Activated naive CD4-positive, alpha-beta T cell treated with anti-CD3 and anti-CD28 coated beads for 36 hours (primary cell): ENCODE data around the gene PPP3R2. TPM values are rescaled to one million over a fixed set of nuclear protein-coding genes. Genes with fewer than 3 reads are reported as not detected.
A peak's percentile ranks its signal among the peaks of the same experiment; 100 is the strongest.
"Not testable (repeated sequence)": the region's sequence is repeated elsewhere in the genome, so short reads cannot be mapped to it uniquely, and the experiment has no call there.

Experiments
- CTCF ChIA-PET: fragments of 350-600 bp; sonication (Branson Sonifier 250); formaldehyde crosslinking; loops from one replicate; lab custom pipeline; 2021; ENCODE audit warnings: antibody characterized with exemption; lab: Charles Lee
- DNase-seq: peaks from one replicate; pipeline ENCODE4 v3.0.0-alpha.2; 2020
- H3K27ac Mint-ChIP-seq: one replicate; pipeline ENCODE4 v1.8.0; 2021; ENCODE audit warnings: mild to moderate bottlenecking, mixed read lengths
- H3K27me3 Mint-ChIP-seq: one replicate; pipeline ENCODE4 v1.8.0; 2021; ENCODE audit warnings: low read depth, mixed read lengths
- H3K36me3 Mint-ChIP-seq: one replicate; pipeline ENCODE4 v1.8.0; 2021; ENCODE audit warnings: low read depth, mixed read lengths
- H3K4me1 Mint-ChIP-seq: one replicate; pipeline ENCODE4 v1.8.0; 2021; ENCODE audit warnings: low read depth, mixed read lengths
- H3K4me3 Mint-ChIP-seq: one replicate; pipeline ENCODE4 v1.8.0; 2021; ENCODE audit warnings: mild to moderate bottlenecking, moderate library complexity, mixed read lengths
- H3K9me3 Mint-ChIP-seq: one replicate; pipeline ENCODE4 v1.8.0; 2021; ENCODE audit warnings: mixed read lengths
- intact Hi-C: fragments of 100-400 bp; cut with micrococcal nuclease; formaldehyde crosslinking; loops from one replicate; pipeline ENCODE4 v1.15.1; 2023
- total RNA-seq, 2 experiments: library from RNA; stranded (reverse); gene quantifications; one replicate each; pipeline ENCODE4 v1.2.3, GENCODE V29; 2021

The PPP3R2 gene
- total RNA-seq, 2 experiments from 2014 or later, result not detected

DNA sequence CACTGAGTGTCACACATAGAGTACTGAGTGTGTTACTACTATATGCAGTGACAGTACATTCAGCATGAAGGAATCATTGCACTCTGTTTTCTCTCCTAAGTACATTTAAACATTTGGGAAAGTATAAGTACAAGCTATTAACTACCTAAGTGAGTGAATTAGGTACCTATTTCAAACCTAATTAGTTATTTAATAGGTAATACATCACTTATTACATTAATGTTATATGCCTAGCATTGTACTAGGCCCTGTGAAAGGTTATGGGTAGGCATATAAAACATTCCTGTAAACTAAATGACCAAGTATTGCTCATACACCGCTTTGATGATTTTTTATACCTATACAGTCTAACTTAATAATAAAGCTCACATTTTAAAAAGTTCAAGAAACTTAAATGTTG lies 25.7 kb upstream of the PPP3R2 start:
- no peak for DNase-seq
- no peak overlapping the region for H3K4me3 Mint-ChIP-seq
- H3K9me3 Mint-ChIP-seq, result peaks cover 3% of the 10 kb centered on the region
- H3K27ac Mint-ChIP-seq, result no peak overlapping the region
- CTCF ChIA-PET, result interaction anchor here (1.2 kb wide), 1 partner anchor 9 kb away, joined by 4 read pairs; no protein-coding TSS in a partner anchor
- H3K36me3 Mint-ChIP-seq, result no peaks in the 10 kb centered on the region
- intact Hi-C loops, result no loop called here
- H3K27me3 Mint-ChIP-seq, result no peaks in the 10 kb centered on the region
- no peaks in the 10 kb centered on the region for H3K4me1 Mint-ChIP-seq

DNA sequence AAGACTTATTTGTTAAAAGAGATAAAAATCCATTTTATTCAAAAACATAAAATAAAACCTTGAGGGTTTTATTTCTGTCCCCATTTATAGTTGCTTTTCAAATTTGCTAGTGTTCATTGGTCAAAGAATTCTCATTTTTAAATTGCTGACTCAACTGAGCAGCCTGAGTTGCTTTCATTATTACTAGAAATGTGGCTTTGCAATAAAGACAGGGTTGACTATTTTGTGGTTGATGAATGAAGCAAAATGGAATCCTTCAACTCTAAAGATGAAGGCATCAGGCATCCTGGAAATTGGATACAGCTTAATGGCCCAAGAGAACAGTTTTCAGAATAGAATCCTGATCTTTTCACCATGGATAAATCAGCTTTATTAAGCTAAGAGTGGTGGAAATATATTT lies 23.9 kb upstream of the PPP3R2 start:
- Mint-ChIP-seq H3K4me1 (no peaks in the 10 kb centered on the region), H3K27ac (no peak overlapping the region), H3K27me3 (no peaks in the 10 kb centered on the region), H3K4me3 (no peak overlapping the region), H3K36me3 (no peaks in the 10 kb centered on the region), H3K9me3 (peaks cover 3% of the 10 kb centered on the region)
- CTCF ChIA-PET, result no interaction called here
- no peak for DNase-seq
- intact Hi-C loops, result no loop called here

GRCh38 chr9:101605547-101605946 lies 10.8 kb upstream of the PPP3R2 start:
- peaks cover 4% of the 10 kb centered on the region for H3K4me1 Mint-ChIP-seq
- no peaks in the 10 kb centered on the region for H3K27me3 Mint-ChIP-seq
- CTCF ChIA-PET, result no interaction called here
- no peak overlapping the region for H3K27ac Mint-ChIP-seq
- DNase-seq, result no peak
- intact Hi-C loops, result no loop called here
- no peaks in the 10 kb centered on the region for H3K36me3 Mint-ChIP-seq
- no peaks in the 10 kb centered on the region for H3K9me3 Mint-ChIP-seq
- no peak overlapping the region for H3K4me3 Mint-ChIP-seq

- Mint-ChIP-seq H3K9me3 (no peaks in the 10 kb centered on the region), H3K4me1 (peaks cover 4% of the 10 kb centered on the region), H3K36me3 (no peaks in the 10 kb centered on the region), H3K27me3 (no peaks in the 10 kb centered on the region), H3K4me3 (no peak overlapping the region), H3K27ac (no peak overlapping the region)
- intact Hi-C loops, result loop anchor here (5.0 kb wide), 1 partner anchor 103 kb away; no protein-coding TSS in a partner anchor
- CTCF ChIA-PET, result no interaction called here
- DNase-seq, result no peak
Measured at GRCh38 chr9:101604296-101604695, 9.5 kb upstream of the PPP3R2 start.

GRCh38 chr9:101601904-101602765 lies 7.4 kb upstream of the PPP3R2 start:
- H3K27ac Mint-ChIP-seq, result no peak overlapping the region
- H3K4me1 Mint-ChIP-seq, result peaks cover 4% of the 10 kb centered on the region
- H3K9me3 Mint-ChIP-seq, result no peaks in the 10 kb centered on the region
- CTCF ChIA-PET, result interaction anchor here (0.6 to 1.6 kb wide), 8 partner anchors 9 to 145 kb away, joined by 3 to 9 read pairs (median 3); no protein-coding TSS in a partner anchor
- no peak overlapping the region for H3K4me3 Mint-ChIP-seq
- H3K27me3 Mint-ChIP-seq, result no peaks in the 10 kb centered on the region
- peak; percentile 19 for DNase-seq
- intact Hi-C loops, result loop anchor here (1.0 to 5.0 kb wide), 3 partner anchors 105 to 375 kb away; no protein-coding TSS in a partner anchor
- H3K36me3 Mint-ChIP-seq, result no peaks in the 10 kb centered on the region

GRCh38 chr9:101593345-101593744 lies 1.4 kb downstream of the PPP3R2 start:
- no peaks in the 10 kb centered on the region for H3K36me3 Mint-ChIP-seq
- CTCF ChIA-PET, result interaction anchor here (0.8 kb wide), 1 partner anchor 8 kb away, joined by 3 read pairs; no protein-coding TSS in a partner anchor
- no peaks in the 10 kb centered on the region for H3K9me3 Mint-ChIP-seq
- intact Hi-C loops, result no loop called here
- no peak for DNase-seq
- no peaks in the 10 kb centered on the region for H3K4me1 Mint-ChIP-seq
- H3K27me3 Mint-ChIP-seq, result no peaks in the 10 kb centered on the region
- H3K27ac Mint-ChIP-seq, result no peak overlapping the region
- H3K4me3 Mint-ChIP-seq, result no peak overlapping the region

GRCh38 chr9:101592788-101593187 lies 2.0 kb downstream of the PPP3R2 start:
- no peaks in the 10 kb centered on the region for H3K4me1 Mint-ChIP-seq
- no peaks in the 10 kb centered on the region for H3K27me3 Mint-ChIP-seq
- H3K27ac Mint-ChIP-seq, result no peak overlapping the region
- H3K4me3 Mint-ChIP-seq, result no peak overlapping the region
- H3K9me3 Mint-ChIP-seq, result no peaks in the 10 kb centered on the region
- DNase-seq, result no peak
- CTCF ChIA-PET, result interaction anchor here (0.8 kb wide), 1 partner anchor 9 kb away, joined by 3 read pairs; no protein-coding TSS in a partner anchor
- no peaks in the 10 kb centered on the region for H3K36me3 Mint-ChIP-seq
- intact Hi-C loops, result no loop called here

- no peak for DNase-seq
- H3K27ac Mint-ChIP-seq, result no peak overlapping the region
- no peak overlapping the region for H3K4me3 Mint-ChIP-seq
- CTCF ChIA-PET, result interaction anchor here (0.7 kb wide), 1 partner anchor 10 kb away, joined by 3 read pairs; no protein-coding TSS in a partner anchor
- no peaks in the 10 kb centered on the region for H3K9me3 Mint-ChIP-seq
- peaks cover under 1% of the 10 kb centered on the region for H3K4me1 Mint-ChIP-seq
- no peaks in the 10 kb centered on the region for H3K36me3 Mint-ChIP-seq
- H3K27me3 Mint-ChIP-seq, result no peaks in the 10 kb centered on the region
- intact Hi-C loops, result no loop called here
Measured at GRCh38 chr9:101591787-101592446, 2.9 kb downstream of the PPP3R2 start.

DNA sequence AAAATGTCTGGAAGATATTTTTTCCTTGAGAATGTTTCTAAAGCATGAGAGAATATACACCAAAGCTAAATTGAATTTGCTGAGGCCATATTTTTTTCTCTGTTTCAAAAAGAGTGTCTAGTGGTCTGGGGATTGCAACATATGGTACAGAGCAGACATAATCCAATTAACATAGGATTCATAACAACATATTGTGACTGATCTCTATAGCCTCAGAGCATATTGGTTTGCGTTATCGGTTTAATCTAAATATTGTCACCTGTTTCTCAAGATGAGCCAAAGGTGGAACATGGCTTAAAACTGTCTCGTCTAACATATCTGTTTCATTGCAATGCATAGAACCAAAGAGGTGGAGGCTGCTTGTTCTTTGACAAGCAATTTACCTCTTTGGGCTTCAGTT lies 3.9 kb downstream of the PPP3R2 start:
- no peaks in the 10 kb centered on the region for H3K36me3 Mint-ChIP-seq
- intact Hi-C loops, result no loop called here
- no peak overlapping the region for H3K4me3 Mint-ChIP-seq
- H3K4me1 Mint-ChIP-seq, result peaks cover 7% of the 10 kb centered on the region
- H3K9me3 Mint-ChIP-seq, result no peaks in the 10 kb centered on the region
- no peak overlapping the region for H3K27ac Mint-ChIP-seq
- no peaks in the 10 kb centered on the region for H3K27me3 Mint-ChIP-seq
- no peak for DNase-seq
- CTCF ChIA-PET, result interaction anchor here (0.7 kb wide), 1 partner anchor 11 kb away, joined by 3 read pairs; no protein-coding TSS in a partner anchor

DNA sequence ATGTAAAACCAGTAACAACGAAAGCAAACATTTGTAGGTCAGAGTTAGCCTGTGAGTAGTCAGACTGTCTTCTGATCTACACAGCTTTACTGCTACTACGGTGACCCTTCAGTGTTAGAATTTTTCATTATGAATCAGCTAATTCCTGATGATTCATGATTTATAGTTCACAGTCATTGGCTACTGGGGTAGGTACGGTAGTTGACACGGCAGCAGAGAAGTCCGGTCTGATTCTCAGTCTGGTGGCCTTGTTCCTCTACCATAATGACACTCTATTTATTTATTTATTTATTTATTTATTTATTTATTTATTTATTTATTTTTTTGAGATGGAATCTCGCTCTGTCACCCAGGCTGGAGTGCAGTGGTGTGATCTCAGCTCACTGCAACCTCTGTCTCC lies 4.7 kb downstream of the PPP3R2 start:
- H3K36me3 Mint-ChIP-seq, intact Hi-C loops, DNase-seq, H3K4me1 Mint-ChIP-seq, H3K27ac Mint-ChIP-seq, H3K4me3 Mint-ChIP-seq, CTCF ChIA-PET, H3K9me3 Mint-ChIP-seq, H3K27me3 Mint-ChIP-seq: not testable (repeated sequence)

DNA sequence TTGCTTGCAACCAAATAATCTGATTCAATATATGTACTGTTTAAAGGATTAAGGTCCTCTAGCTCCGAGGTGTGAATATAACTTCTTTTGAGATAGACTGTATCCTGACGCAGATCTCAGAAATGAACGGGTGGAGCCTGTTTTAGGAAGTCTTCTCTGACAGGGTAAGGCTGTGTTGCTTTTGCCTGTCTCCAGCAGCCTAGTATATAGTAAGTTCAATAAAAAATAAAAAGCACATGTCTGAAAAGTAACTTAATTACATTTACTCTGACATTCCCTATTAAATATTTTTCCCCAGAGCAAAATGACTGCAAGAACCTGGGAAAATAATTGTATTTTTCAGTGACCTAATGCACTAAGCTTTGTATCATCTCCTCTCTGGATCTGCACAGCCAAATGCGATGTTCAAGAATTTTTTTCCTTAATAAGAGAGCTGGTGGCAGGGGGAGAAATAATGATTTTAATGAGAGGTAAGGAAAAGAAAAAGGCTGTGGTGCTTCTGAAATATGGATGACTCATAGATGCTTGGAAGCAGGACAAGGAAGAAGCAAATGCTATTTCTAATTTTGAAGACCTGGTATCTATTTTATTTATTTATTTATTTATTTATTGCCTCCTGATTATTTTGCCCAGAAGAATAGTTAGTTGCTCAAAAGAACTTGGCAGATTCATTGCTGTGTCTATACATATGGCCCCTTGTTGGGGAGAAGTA lies 7.3 kb downstream of the PPP3R2 start:
- peaks cover 7% of the 10 kb centered on the region for H3K4me1 Mint-ChIP-seq
- no peak overlapping the region for H3K4me3 Mint-ChIP-seq
- H3K27ac Mint-ChIP-seq, result no peak overlapping the region
- H3K9me3 Mint-ChIP-seq, result no peaks in the 10 kb centered on the region
- H3K36me3 Mint-ChIP-seq, result no peaks in the 10 kb centered on the region
- DNase-seq, result no peak
- CTCF ChIA-PET, result no interaction called here
- intact Hi-C loops, result no loop called here
- H3K27me3 Mint-ChIP-seq, result no peaks in the 10 kb centered on the region

GRCh38 chr9:101586651-101587050 lies 8.1 kb downstream of the PPP3R2 start:
- H3K27me3 Mint-ChIP-seq, result no peaks in the 10 kb centered on the region
- H3K36me3 Mint-ChIP-seq, result no peaks in the 10 kb centered on the region
- intact Hi-C loops, result loop anchor here (1.0 kb wide), 1 partner anchor 19 kb away; no protein-coding TSS in a partner anchor
- CTCF ChIA-PET, result no interaction called here
- peaks cover 7% of the 10 kb centered on the region for H3K4me1 Mint-ChIP-seq
- peak; percentile 32 for DNase-seq
- H3K4me3 Mint-ChIP-seq, result no peak overlapping the region
- H3K27ac Mint-ChIP-seq, result no peak overlapping the region
- no peaks in the 10 kb centered on the region for H3K9me3 Mint-ChIP-seq
